K562 (cell line): Measurements from ENCODE around the gene GINS1. TPM values are rescaled to one million over a fixed set of nuclear protein-coding genes. Genes with fewer than 3 reads are reported as not detected.

Experiments used
- BDP1 ChIP-seq: IDR thresholded peaks from 3 replicates; pipeline ENCODE4 v1.6.1; 2011; ENCODE audit not compliant: insufficient read length, insufficient read depth
- CBX5 ChIP-seq: IDR thresholded peaks from 2 replicates; pipeline ENCODE4 v1.6.1; 2014; ENCODE audit warnings: low read depth, borderline replicate concordance
- CC2D1A ChIP-seq: fragments of 450-650 bp; IDR thresholded peaks from 2 replicates; pipeline ENCODE4 v1.6.1; 2017; ENCODE audit warnings: mild to moderate bottlenecking
- FOSL1 ChIP-seq: fragments of 200-800 bp; sonication (Bioruptor generic); conservative IDR thresholded peaks from 2 replicates; pipeline ENCODE4 v1.6.1; 2016; ENCODE audit warnings: missing genetic modification characterization, missing compliant biosample characterization
- GTF2F1 ChIP-seq: IDR thresholded peaks from 2 replicates; pipeline ENCODE4 v1.6.1; 2011; ENCODE audit warnings: low read depth, low read length, improper control_type of control experiment
- NBN ChIP-seq: fragments of 450-650 bp; IDR thresholded peaks from 2 replicates; pipeline ENCODE4 v1.6.1; 2016; ENCODE audit warnings: low read depth, mild to moderate bottlenecking
- U2AF2 ChIP-seq: fragments of 200-400 bp; formaldehyde crosslinking; optimal IDR thresholded peaks from 2 replicates; pipeline ENCODE3; 2017; ENCODE audit warnings: low read depth, mild to moderate bottlenecking, low read length
- ZNF384 ChIP-seq: IDR thresholded peaks from 2 replicates; pipeline ENCODE4 v1.6.1; 2012; ENCODE audit warnings: low read depth, low read length, improper control_type of control experiment
- ZNF445 ChIP-seq: fragments of 250-450 bp; sonication (Bioruptor Pico); IDR thresholded peaks from 2 replicates; pipeline ENCODE4 v1.4.0; 2020; ENCODE audit warnings: low read depth, mild to moderate bottlenecking, moderate library complexity
- polyA plus RNA-seq, 8 experiments: library from polyadenylated mRNA; depleted of rRNA in 4 of 8; stranded (reverse) in 5 of 8; unstranded in 3 of 8; fragments of >200 nt; fragmentation: Nextera tagmentation in 2 of 8; fragmentation: Illumina TruSeq in 1 of 8; extraction: Ambion mirVana in 2 of 8; extraction: Trizol in 1 of 8; gene quantifications; 2 replicates each; pipeline versions ENCODE4 v1.2.1 to v1.2.3, GENCODE V29; 2011 to 2014; ENCODE audit warnings: inconsistent platforms in 1 of 8, missing spikeins in 1 of 8
- total RNA-seq, 7 experiments: library from RNA; depleted of rRNA in 6 of 7; stranded (reverse); fragments of >200 nt in 6 of 7; fragmentation: Illumina TruSeq in 2 of 7; extraction: Trizol in 2 of 7; gene quantifications; 2 replicates each; pipeline versions ENCODE4 v1.2.1 to v1.2.3, GENCODE V29; 2011 to 2021; ENCODE audit warnings: low replicate concordance in 1 of 7
- TF ChIP-seq, protein P1 (sequence below): fragments of 450-650 bp; formaldehyde crosslinking; IDR thresholded peaks from 2 replicates; pipeline ENCODE4 v1.4.0; 2022; ENCODE audit warnings: mild to moderate bottlenecking, moderate library complexity
- TF ChIP-seq, protein P2 (sequence below): sonication (generic); formaldehyde crosslinking; IDR thresholded peaks from 2 replicates; pipeline ENCODE4 v1.8.0; 2022; ENCODE audit warnings: mild to moderate bottlenecking, missing genetic modification reagents, borderline replicate concordance
- TF ChIP-seq, protein P3 (sequence below), 2 experiments: IDR thresholded peaks; 2 replicates each; pipeline ENCODE4 v1.6.1; 2011; ENCODE audit warnings: borderline replicate concordance in 1 of 2, control low read depth in 1 of 2, low read depth in 1 of 2, low read length in 1 of 2, mild to moderate bottlenecking in 1 of 2, mixed read lengths in 1 of 2, moderate library complexity in 1 of 2; ENCODE audit not compliant: insufficient read depth in 1 of 2, insufficient read length in 1 of 2, poor library complexity in 1 of 2, severe bottlenecking in 1 of 2; ENCODE audit errors: extremely low read depth in 1 of 2
- TF ChIP-seq, protein P4 (sequence below): sonication (generic); formaldehyde crosslinking; IDR thresholded peaks from 2 replicates; pipeline ENCODE4 v1.8.0; 2023; ENCODE audit warnings: missing genetic modification reagents, mild to moderate bottlenecking, borderline replicate concordance
- TF ChIP-seq, protein P5 (sequence below): IDR thresholded peaks from 2 replicates; pipeline ENCODE4 v1.6.1; 2012; ENCODE audit warnings: low read depth, low read length, improper control_type of control experiment, borderline replicate concordance

GINS1 gene
- total and polyA plus RNA-seq, 9 of the 15 experiments (the other 6 are each of a cell fraction or from before 2014, with no cell fraction given) = 13.1 to 31.8 (median 24.1) TPM

DNA sequence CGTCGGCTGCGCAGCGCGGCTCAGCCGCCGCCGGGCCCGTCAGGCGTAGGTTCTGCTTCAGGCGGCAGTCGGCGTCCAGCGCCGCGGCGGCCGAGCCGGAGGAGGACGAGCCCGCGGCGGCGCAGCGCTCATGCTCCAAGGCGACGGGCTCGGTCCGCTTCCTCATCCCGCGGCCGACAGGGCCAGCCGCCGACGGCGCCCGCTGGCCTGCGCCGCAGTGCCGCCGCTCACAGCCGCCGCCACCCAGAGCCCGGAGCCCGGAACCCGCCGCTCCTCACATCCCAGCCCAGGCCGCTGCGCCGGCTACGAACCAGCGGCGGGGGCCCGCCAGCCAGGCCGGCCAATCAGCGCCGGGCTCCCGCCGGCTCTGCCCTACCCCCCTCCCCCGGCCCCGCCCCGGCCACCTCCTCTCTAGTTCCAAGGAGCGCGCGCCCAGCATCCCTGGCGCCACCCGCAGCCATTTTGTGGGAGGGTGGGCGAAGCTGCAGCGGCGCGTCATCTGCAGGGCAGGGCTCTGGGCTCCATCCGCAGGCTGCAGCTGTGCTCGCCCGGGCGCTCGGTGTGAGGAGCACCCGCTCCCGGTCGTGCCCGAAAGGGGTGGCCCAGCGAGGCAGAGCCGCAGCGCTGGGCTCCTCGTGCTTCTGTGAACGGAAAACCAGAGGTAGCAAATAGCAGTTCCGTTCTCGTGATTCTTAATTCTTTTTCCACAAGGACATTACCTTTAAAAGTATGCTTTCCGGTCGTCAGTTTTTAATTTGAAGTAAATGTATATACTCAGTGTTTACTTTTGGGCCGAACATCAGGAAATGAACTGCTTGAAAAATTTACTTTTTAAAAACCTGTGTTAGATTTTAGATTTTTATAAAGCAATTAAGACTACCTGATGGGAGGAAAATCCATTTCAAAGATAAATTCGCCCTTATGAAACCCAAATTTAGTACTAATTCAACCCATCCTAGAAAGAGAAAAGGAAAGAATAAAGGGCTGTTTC is 16.6 kb upstream of the GINS1 start, which contains the start of gene ABHD12 (continued):
- 0 out of 2 replicates have a peak, but pooled peaks have one; percentile 51 for TF ChIP-seq GTF2F1
- 0 out of 2 replicates have a peak, but pooled peaks have one; percentile 14 for TF ChIP-seq FOSL1 (tag)
- TF ChIP-seq, protein P1, sequence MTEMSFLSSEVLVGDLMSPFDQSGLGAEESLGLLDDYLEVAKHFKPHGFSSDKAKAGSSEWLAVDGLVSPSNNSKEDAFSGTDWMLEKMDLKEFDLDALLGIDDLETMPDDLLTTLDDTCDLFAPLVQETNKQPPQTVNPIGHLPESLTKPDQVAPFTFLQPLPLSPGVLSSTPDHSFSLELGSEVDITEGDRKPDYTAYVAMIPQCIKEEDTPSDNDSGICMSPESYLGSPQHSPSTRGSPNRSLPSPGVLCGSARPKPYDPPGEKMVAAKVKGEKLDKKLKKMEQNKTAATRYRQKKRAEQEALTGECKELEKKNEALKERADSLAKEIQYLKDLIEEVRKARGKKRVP (CRISPR knock-in tag) = no peak
- no peak for TF ChIP-seq ZNF445 (CRISPR knock-in tag)
- TF ChIP-seq, protein P2, sequence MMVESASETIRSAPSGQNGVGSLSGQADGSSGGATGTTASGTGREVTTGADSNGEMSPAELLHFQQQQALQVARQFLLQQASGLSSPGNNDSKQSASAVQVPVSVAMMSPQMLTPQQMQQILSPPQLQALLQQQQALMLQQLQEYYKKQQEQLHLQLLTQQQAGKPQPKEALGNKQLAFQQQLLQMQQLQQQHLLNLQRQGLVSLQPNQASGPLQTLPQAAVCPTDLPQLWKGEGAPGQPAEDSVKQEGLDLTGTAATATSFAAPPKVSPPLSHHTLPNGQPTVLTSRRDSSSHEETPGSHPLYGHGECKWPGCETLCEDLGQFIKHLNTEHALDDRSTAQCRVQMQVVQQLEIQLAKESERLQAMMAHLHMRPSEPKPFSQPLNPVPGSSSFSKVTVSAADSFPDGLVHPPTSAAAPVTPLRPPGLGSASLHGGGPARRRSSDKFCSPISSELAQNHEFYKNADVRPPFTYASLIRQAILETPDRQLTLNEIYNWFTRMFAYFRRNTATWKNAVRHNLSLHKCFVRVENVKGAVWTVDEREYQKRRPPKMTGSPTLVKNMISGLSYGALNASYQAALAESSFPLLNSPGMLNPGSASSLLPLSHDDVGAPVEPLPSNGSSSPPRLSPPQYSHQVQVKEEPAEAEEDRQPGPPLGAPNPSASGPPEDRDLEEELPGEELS = no peak
- TF ChIP-seq CC2D1A = no peak
- TF ChIP-seq, protein P3, sequence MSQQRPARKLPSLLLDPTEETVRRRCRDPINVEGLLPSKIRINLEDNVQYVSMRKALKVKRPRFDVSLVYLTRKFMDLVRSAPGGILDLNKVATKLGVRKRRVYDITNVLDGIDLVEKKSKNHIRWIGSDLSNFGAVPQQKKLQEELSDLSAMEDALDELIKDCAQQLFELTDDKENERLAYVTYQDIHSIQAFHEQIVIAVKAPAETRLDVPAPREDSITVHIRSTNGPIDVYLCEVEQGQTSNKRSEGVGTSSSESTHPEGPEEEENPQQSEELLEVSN (IDR thresholded peaks at IDR 0.05; ENCODE audit: borderline replicate concordance in 1 of 2, extremely low read depth in 1 of 2, insufficient read depth in 1 of 2, insufficient read length in 1 of 2, low read depth in 1 of 2, low read length in 1 of 2, poor library complexity in 1 of 2, severe bottlenecking in 1 of 2) = peak; percentile 35 to 54
- no peak for TF ChIP-seq BDP1
- TF ChIP-seq U2AF2 = no peak
- TF ChIP-seq CBX5 = no peak
- TF ChIP-seq NBN = no peak
- TF ChIP-seq ZNF384 = 0 out of 2 replicates have a peak, but pooled peaks have one; percentile 38
- TF ChIP-seq, protein P4, sequence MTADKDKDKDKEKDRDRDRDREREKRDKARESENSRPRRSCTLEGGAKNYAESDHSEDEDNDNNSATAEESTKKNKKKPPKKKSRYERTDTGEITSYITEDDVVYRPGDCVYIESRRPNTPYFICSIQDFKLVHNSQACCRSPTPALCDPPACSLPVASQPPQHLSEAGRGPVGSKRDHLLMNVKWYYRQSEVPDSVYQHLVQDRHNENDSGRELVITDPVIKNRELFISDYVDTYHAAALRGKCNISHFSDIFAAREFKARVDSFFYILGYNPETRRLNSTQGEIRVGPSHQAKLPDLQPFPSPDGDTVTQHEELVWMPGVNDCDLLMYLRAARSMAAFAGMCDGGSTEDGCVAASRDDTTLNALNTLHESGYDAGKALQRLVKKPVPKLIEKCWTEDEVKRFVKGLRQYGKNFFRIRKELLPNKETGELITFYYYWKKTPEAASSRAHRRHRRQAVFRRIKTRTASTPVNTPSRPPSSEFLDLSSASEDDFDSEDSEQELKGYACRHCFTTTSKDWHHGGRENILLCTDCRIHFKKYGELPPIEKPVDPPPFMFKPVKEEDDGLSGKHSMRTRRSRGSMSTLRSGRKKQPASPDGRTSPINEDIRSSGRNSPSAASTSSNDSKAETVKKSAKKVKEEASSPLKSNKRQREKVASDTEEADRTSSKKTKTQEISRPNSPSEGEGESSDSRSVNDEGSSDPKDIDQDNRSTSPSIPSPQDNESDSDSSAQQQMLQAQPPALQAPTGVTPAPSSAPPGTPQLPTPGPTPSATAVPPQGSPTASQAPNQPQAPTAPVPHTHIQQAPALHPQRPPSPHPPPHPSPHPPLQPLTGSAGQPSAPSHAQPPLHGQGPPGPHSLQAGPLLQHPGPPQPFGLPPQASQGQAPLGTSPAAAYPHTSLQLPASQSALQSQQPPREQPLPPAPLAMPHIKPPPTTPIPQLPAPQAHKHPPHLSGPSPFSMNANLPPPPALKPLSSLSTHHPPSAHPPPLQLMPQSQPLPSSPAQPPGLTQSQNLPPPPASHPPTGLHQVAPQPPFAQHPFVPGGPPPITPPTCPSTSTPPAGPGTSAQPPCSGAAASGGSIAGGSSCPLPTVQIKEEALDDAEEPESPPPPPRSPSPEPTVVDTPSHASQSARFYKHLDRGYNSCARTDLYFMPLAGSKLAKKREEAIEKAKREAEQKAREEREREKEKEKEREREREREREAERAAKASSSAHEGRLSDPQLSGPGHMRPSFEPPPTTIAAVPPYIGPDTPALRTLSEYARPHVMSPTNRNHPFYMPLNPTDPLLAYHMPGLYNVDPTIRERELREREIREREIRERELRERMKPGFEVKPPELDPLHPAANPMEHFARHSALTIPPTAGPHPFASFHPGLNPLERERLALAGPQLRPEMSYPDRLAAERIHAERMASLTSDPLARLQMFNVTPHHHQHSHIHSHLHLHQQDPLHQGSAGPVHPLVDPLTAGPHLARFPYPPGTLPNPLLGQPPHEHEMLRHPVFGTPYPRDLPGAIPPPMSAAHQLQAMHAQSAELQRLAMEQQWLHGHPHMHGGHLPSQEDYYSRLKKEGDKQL = no peak
- TF ChIP-seq, protein P5, sequence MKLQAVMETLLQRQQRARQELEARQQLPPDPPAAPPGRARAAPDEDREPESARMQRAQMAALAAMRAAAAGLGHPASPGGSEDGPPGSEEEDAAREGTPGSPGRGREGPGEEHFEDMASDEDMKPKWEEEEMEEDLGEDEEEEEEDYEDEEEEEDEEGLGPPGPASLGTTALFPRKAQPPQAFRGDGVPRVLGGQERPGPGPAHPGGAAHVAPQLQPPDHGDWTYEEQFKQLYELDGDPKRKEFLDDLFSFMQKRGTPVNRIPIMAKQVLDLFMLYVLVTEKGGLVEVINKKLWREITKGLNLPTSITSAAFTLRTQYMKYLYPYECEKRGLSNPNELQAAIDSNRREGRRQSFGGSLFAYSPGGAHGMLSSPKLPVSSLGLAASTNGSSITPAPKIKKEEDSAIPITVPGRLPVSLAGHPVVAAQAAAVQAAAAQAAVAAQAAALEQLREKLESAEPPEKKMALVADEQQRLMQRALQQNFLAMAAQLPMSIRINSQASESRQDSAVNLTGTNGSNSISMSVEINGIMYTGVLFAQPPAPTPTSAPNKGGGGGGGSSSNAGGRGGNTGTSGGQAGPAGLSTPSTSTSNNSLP = no peak
